Activated naive CD4-positive, alpha-beta T cell treated with anti-CD3 and anti-CD28 coated beads, Interleukin-2, amount 50 U/mL, for 24 hours (primary cell): Measurements from ENCODE around the gene FECH.

Experiments used
- H3K27ac Mint-ChIP-seq: one replicate; pipeline ENCODE4 v1.8.0; 2021; ENCODE audit warnings: mild to moderate bottlenecking, mixed read lengths
- H3K27me3 Mint-ChIP-seq: one replicate; pipeline ENCODE4 v1.8.0; 2021; ENCODE audit warnings: mixed read lengths
- H3K36me3 Mint-ChIP-seq: one replicate; pipeline ENCODE4 v1.8.0; 2021; ENCODE audit warnings: mixed read lengths
- H3K4me1 Mint-ChIP-seq: one replicate; pipeline ENCODE4 v1.8.0; 2021; ENCODE audit warnings: mixed read lengths
- H3K4me3 Mint-ChIP-seq: one replicate; pipeline ENCODE4 v1.8.0; 2021; ENCODE audit warnings: mild to moderate bottlenecking, mixed read lengths
- H3K9me3 Mint-ChIP-seq: one replicate; pipeline ENCODE4 v1.8.0; 2021; ENCODE audit warnings: mixed read lengths

FECH gene

GRCh38 chr18:57550510-57550909 is 36.0 kb downstream of the FECH start:
- no peaks in the 10 kb centered on the region for H3K9me3 Mint-ChIP-seq
- H3K36me3 Mint-ChIP-seq = peaks cover 8% of the 10 kb centered on the region
- no peak overlapping the region for H3K27ac Mint-ChIP-seq

GRCh38 chr18:57547260-57547659 is 39.2 kb downstream of the FECH start:
- no peak overlapping the region for H3K4me3 Mint-ChIP-seq
- no peak overlapping the region for H3K27ac Mint-ChIP-seq
- peaks cover 11% of the 10 kb centered on the region for H3K4me1 Mint-ChIP-seq
- peaks cover 1% of the 10 kb centered on the region for H3K36me3 Mint-ChIP-seq
- no peaks in the 10 kb centered on the region for H3K9me3 Mint-ChIP-seq
- no peaks in the 10 kb centered on the region for H3K27me3 Mint-ChIP-seq

More at GRCh38 chr18:57550510-57550909, 36.0 kb downstream of the FECH start:
- Mint-ChIP-seq H3K27me3 (no peaks in the 10 kb centered on the region), H3K4me3 (no peak overlapping the region), H3K4me1 (peaks cover 4% of the 10 kb centered on the region)

- no peaks in the 10 kb centered on the region for H3K9me3 Mint-ChIP-seq
- no peaks in the 10 kb centered on the region for H3K27me3 Mint-ChIP-seq
- H3K27ac Mint-ChIP-seq = no peak overlapping the region
- no peaks in the 10 kb centered on the region for H3K36me3 Mint-ChIP-seq
- peaks cover 11% of the 10 kb centered on the region for H3K4me1 Mint-ChIP-seq
- H3K4me3 Mint-ChIP-seq = no peak overlapping the region
Observed at GRCh38 chr18:57544936-57545660, 41.4 kb downstream of the FECH start.

- no peaks in the 10 kb centered on the region for H3K36me3 Mint-ChIP-seq
- no peak overlapping the region for H3K4me3 Mint-ChIP-seq
- no peaks in the 10 kb centered on the region for H3K9me3 Mint-ChIP-seq
- H3K27me3 Mint-ChIP-seq = no peaks in the 10 kb centered on the region
- no peak overlapping the region for H3K27ac Mint-ChIP-seq
- peaks cover 11% of the 10 kb centered on the region for H3K4me1 Mint-ChIP-seq
Observed at GRCh38 chr18:57543560-57543959, 42.9 kb downstream of the FECH start.

GRCh38 chr18:57542812-57543427 is 43.6 kb downstream of the FECH start:
- no peaks in the 10 kb centered on the region for H3K9me3 Mint-ChIP-seq
- H3K4me1 Mint-ChIP-seq = peaks cover 11% of the 10 kb centered on the region
- H3K27ac Mint-ChIP-seq = no peak overlapping the region
- H3K36me3 Mint-ChIP-seq = no peaks in the 10 kb centered on the region
- H3K4me3 Mint-ChIP-seq = no peak overlapping the region
- no peaks in the 10 kb centered on the region for H3K27me3 Mint-ChIP-seq

GRCh38 chr18:57542126-57542525 is 44.4 kb downstream of the FECH start:
- Mint-ChIP-seq H3K4me1 (peaks cover 11% of the 10 kb centered on the region), H3K27ac (no peak overlapping the region), H3K4me3 (no peak overlapping the region), H3K9me3 (no peaks in the 10 kb centered on the region), H3K27me3 (no peaks in the 10 kb centered on the region), H3K36me3 (no peaks in the 10 kb centered on the region)

- H3K27ac Mint-ChIP-seq = no peak overlapping the region
- no peak overlapping the region for H3K4me3 Mint-ChIP-seq
- H3K4me1 Mint-ChIP-seq = no peaks in the 10 kb centered on the region
- H3K9me3 Mint-ChIP-seq = no peaks in the 10 kb centered on the region
- H3K36me3 Mint-ChIP-seq = no peaks in the 10 kb centered on the region
- no peaks in the 10 kb centered on the region for H3K27me3 Mint-ChIP-seq
Observed at GRCh38 chr18:57539702-57540101, 46.8 kb downstream of the FECH start.

GRCh38 chr18:57538614-57539013 is 47.9 kb downstream of the FECH start:
- H3K27me3 Mint-ChIP-seq = no peaks in the 10 kb centered on the region
- no peaks in the 10 kb centered on the region for H3K9me3 Mint-ChIP-seq
- no peaks in the 10 kb centered on the region for H3K36me3 Mint-ChIP-seq
- no peak overlapping the region for H3K4me3 Mint-ChIP-seq
- no peaks in the 10 kb centered on the region for H3K4me1 Mint-ChIP-seq
- no peak overlapping the region for H3K27ac Mint-ChIP-seq

GRCh38 chr18:57534511-57534909 is 52.0 kb downstream of the FECH start:
- Mint-ChIP-seq H3K27me3 (no peaks in the 10 kb centered on the region), H3K4me3 (no peak overlapping the region), H3K27ac (no peak overlapping the region), H3K4me1 (no peaks in the 10 kb centered on the region), H3K9me3 (no peaks in the 10 kb centered on the region), H3K36me3 (no peaks in the 10 kb centered on the region)

- no peak overlapping the region for H3K27ac Mint-ChIP-seq
- H3K27me3 Mint-ChIP-seq = no peaks in the 10 kb centered on the region
- H3K9me3 Mint-ChIP-seq = no peaks in the 10 kb centered on the region
- no peaks in the 10 kb centered on the region for H3K36me3 Mint-ChIP-seq
- no peak overlapping the region for H3K4me3 Mint-ChIP-seq
- H3K4me1 Mint-ChIP-seq = no peaks in the 10 kb centered on the region
Observed at GRCh38 chr18:57533868-57534510, 52.5 kb downstream of the FECH start.

GRCh38 chr18:57533006-57533867 is 53.3 kb downstream of the FECH start:
- no peak overlapping the region for H3K27ac Mint-ChIP-seq
- no peaks in the 10 kb centered on the region for H3K4me1 Mint-ChIP-seq
- no peak overlapping the region for H3K4me3 Mint-ChIP-seq
- no peaks in the 10 kb centered on the region for H3K9me3 Mint-ChIP-seq
- H3K27me3 Mint-ChIP-seq = no peaks in the 10 kb centered on the region
- no peaks in the 10 kb centered on the region for H3K36me3 Mint-ChIP-seq

- H3K9me3 Mint-ChIP-seq = no peaks in the 10 kb centered on the region
- no peaks in the 10 kb centered on the region for H3K27me3 Mint-ChIP-seq
- H3K4me3 Mint-ChIP-seq = no peak overlapping the region
- no peaks in the 10 kb centered on the region for H3K36me3 Mint-ChIP-seq
- no peak overlapping the region for H3K27ac Mint-ChIP-seq
- no peaks in the 10 kb centered on the region for H3K4me1 Mint-ChIP-seq
Observed at GRCh38 chr18:57529151-57529550, 57.4 kb downstream of the FECH start.

- no peaks in the 10 kb centered on the region for H3K27me3 Mint-ChIP-seq
- no peak overlapping the region for H3K4me3 Mint-ChIP-seq
- H3K36me3 Mint-ChIP-seq = no peaks in the 10 kb centered on the region
- peaks cover 5% of the 10 kb centered on the region for H3K4me1 Mint-ChIP-seq
- no peak overlapping the region for H3K27ac Mint-ChIP-seq
- H3K9me3 Mint-ChIP-seq = no peaks in the 10 kb centered on the region
Observed at GRCh38 chr18:57527556-57528229, 58.8 kb downstream of the FECH start.

GRCh38 chr18:57523171-57523956 is 63.1 kb downstream of the FECH start:
- Mint-ChIP-seq H3K27ac (no peak overlapping the region), H3K27me3 (peaks cover 9% of the 10 kb centered on the region), H3K9me3 (no peaks in the 10 kb centered on the region)

More at GRCh38 chr18:57523171-57523956, 63.1 kb downstream of the FECH start:
- H3K36me3 Mint-ChIP-seq = no peaks in the 10 kb centered on the region
- H3K4me3 Mint-ChIP-seq = no peak overlapping the region
- peaks cover 6% of the 10 kb centered on the region for H3K4me1 Mint-ChIP-seq
